GM21390 (cell line): ENCODE results near the gene SFXN2.
"Not testable (repeated sequence)": the region's sequence is repeated elsewhere in the genome, so short reads cannot be mapped to it uniquely, and the experiment has no call there.

Experiments used
- ATAC-seq: cut with Tn5 transposase; IDR thresholded peaks from one replicate; pipeline ENCODE4 v1.9.1; 2021; ENCODE audit not compliant: unreplicated experiment

SFXN2 gene

GRCh38 chr10:102714621-102715455 lies at the start of gene SFXN2:
Gene SFXN2 (plus strand): TSS chr10:102714636. CDS start chr10:102726637, 12,001 bp downstream.
- ATAC-seq = peak; percentile 26

- ATAC-seq = no peak
Observed at GRCh38 chr10:102665904-102666509, 48.4 kb upstream of the SFXN2 start.

GRCh38 chr10:102667411-102667810 lies 47.0 kb upstream of the SFXN2 start:
- not testable (repeated sequence) for ATAC-seq

DNA sequence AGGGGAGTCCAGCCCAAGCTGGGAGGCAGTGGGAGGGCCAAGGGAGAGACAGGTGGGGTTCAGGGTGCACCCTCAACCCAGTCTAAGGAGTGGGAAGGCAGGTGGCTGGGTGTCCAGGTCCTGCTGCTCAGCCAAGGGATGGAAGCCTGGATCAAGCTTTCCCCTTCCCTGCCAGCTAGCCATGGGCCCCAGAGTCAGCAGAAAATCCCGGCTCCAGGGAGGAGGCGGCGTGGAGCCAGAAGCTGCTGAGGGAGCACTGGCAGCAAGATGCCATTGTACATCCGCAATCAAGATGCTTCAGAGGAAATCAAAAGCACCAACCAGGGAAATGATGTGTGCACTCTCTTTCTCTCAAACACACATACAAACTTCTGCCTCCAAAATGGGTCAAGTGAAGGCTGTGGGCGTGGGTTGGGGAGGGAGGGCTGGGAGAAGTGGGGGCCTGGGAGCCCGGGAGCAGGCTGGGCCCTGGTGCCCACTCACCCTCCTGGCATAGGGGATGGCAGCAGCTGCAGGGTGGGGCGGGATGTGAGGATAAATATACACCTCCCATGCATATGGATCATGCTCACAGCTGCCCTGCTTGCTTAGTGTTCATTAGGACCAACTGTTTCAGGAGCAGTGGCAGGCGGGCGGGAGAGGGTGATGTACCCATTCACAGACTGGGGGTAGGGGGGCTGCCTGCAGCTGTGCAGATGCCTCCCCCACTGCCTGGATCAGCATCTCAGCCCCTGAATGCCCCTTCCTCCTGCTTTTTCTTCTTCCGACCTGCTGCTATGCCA lies 45.9 kb upstream of the SFXN2 start:
- no peak for ATAC-seq

DNA sequence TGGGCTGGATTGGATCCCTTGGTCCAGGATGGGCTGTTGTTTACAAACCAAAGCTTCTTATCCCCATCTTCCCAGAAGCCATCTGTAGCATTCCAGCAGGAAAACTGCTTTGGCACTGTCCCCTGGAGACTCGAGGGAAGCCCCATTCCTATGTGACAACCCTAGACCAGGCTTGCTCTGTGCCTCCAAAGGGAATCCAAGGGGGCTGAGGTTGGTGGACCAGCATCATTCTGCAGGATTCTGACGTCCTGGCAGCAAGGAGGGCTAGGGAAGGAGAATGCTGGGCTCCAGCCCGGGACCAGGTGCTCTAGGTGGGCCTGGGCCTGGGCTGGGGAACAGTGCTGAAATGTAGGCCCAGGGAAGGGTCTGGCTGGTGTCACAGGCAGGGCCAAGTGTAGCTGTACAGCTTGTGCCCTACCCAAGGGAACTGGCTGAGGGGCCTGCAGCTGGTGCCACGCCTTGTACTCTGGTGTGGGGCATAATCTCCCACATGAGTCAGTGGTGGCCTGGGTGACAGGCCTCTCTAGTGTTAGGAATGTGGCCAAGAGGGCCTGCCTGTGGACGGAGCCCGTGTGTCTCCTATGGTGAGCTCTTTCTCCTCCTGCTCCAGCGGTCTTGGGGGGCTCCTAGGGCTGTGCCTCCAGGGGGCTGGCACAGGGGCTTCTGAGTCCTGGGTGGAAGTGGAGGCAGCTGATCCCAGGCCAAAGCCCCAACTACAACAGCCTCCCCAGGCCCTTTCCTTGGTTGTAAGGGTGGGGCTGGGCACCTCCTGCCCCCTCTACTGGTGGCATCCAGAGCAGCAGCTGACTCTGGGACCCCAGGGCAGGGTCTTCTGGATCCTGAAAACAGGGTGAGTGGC lies 45.0 kb upstream of the SFXN2 start:
- ATAC-seq = no peak

GRCh38 chr10:102670065-102670670 lies 44.3 kb upstream of the SFXN2 start:
- ATAC-seq = no peak

DNA sequence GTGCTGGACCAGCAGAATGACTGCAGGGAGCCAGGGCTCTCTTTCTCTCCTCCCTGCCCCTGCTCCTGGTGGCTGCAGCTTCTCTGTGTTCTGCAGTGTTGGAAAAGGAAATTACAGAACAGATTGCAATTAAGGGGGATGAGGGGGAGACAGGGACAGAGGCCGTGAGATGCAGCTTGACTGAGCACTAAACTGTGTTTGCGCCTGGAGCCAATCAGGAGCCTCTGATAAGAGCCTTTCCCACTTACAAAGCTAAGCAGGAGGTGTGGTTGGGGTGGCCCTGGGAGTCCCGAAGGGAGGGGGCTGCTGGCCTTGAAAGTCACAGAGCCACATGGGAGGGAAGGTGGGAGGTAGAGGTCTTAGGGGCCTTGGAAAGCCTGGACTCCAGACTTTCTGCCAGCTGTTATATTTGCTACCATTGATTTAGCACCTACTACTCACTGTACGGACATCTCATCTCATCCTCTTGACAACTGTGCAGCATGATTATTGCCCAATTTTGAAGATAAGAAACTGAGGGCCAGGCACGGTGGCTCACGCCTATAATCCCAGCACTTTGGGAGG lies 43.5 kb upstream of the SFXN2 start:
- no peak for ATAC-seq

- ATAC-seq = no peak
Observed at GRCh38 chr10:102673236-102673818, 41.1 kb upstream of the SFXN2 start.

GRCh38 chr10:102673819-102674511 lies 40.5 kb upstream of the SFXN2 start:
- peak; percentile 61 for ATAC-seq

- no peak for ATAC-seq
Observed at GRCh38 chr10:102674566-102674965, 39.9 kb upstream of the SFXN2 start.

DNA sequence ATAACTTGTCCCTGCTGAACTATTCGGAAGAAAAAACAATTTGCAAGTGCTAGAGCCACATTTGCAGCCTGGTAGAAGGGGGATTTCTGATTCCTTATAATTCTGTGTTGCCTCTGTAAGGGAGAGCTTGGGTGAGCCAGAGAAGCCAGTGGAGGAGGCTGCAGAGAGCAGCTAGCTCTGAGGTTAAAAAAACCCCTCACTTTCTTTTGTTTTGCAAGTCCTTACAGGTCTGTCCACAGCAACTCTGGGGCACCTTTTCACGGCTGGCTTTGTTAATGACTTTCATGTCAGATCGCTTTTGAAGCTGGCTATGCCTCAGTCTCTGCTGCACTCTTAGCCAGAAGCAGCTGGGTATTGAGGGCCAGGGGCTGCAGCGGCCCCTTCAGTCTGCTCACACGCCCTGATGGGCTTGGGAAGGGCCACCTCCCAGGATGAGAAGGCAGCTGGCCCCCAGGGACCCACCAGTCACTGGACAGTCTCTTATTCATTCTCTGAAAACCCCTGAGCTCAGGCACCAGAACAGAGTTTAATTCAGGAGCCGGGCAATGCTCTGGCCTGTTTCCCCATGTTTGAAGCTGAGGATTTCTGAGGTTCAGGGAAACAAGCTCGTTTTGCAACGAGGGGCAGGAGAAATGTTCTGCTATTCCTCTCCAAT lies 39.3 kb upstream of the SFXN2 start:
- ATAC-seq = no peak

DNA sequence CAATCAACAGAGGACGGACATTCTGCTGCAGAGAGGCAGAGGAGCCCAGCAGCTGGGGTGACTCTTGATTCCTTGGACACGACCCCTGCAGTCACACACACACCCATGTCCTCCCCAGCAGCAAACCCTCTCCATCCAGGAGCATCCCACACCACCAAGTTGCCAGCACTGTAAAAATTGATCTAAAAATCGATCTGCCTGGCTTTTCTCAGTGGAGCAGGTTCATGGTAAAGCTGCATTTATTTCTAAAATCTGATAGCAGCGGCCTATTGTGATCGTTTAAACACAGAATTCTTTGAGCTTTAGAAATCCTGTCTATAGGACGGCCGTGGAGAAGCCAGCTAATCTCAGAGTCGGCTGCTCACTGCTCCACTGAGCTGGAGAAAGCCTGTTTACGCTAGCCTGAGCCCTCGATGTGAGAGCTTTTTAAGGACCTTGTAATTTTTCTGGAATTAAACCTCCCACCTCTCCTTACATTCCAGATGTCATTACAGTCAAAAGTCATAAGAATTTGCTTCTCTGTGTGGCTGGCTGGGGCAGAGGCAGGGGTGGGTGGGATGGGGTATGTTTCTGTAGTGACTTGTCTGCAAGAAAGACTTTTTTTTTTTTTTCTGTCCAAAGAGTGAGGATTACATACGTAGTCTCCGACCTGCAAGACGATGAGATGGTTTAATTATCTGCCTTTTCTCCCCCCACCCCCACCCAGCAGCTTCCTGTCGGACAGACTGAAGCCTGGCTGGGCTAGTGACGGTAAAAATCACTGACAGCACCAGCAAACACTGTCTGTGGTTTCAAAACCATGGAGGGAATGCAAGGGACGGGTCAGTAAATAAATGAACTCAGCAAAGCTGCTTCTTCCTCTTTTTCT lies 38.5 kb upstream of the SFXN2 start:
- ATAC-seq = no peak

DNA sequence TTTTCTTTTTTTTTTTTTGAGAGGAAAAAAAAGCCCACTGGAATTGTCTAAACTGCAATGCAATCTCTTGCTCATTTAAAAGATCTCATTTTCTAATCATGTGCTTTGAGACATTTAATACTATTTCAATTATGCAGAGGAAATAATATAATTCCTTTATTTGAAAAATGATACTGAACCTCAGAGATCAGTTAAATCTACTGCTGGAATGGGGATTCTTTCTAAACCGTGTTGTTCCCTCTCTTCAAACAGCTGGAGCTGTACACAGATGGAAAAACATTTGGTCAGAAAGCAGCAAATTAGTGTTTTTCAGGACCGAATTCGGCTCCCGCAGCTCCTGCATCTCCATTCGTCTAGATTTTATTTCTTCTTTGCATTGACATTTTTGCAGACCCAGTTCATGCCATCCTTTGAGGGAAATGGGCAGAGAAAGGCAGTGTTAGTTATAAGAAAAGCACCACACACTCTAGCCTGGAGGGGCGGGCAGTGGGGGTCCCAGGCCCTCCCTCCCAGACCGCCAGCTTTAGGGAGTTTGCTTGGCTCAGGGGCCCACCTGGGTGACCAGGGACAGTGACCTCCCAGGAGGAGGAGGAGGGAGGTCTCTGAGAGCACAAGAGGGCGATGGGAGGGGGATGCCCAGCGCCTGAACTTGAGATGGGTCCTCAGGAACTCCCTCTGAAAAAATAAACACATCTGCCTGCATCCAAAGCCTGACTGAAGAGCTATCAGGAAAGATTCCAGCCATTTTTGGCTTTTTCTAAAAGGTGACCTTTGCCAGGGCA lies 37.7 kb upstream of the SFXN2 start:
- ATAC-seq = no peak

DNA sequence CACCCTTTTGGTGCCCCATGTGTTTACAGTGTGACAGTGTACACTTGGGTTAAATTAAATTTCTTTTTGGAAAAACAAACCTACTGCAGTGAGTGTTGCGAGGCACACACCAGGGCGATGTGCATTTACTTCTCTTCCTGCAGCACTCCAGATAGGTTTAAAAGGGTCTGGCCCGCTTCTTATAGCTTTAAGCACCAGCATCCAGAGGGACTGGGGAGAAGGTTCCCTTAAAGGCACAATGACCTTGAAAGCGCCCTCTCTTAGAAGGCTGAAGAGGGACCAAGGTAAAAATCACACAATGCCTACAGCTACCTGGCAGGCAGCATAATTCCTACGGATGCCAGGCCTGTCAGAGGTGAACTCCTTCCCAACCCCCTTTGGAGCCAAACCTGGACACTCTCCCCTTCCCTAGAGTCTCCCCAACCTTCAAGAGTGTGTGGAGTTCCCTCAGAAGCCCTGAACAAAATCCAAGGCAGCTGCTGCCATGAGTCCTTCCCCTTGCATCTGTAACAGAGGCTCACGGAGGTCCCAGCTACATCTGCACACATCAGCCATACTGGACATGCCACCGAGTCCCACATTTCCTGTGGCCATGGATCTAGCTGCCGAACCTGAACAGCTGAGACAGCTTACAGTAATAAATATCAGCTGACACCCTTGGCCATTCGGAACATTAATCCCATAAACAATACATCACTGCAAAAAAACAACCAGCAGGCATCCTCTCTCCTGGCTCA lies 36.9 kb upstream of the SFXN2 start:
- ATAC-seq = no peak

DNA sequence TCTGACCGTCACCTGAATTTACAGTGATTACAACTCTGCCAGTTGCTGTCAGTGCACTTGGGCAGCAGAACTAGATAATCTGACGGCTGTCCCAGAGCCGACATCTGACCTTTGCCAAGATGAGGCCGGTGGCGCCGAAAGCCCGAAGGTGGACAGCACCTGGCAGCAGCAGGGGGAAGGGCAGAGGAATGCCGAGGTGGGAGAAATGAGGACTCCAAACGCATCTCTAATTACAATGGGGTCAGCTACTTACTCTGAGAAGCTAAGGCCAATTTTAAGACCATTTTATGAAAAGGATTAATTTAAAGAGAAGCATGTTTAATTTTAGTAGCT lies 36.4 kb upstream of the SFXN2 start:
- no peak for ATAC-seq

DNA sequence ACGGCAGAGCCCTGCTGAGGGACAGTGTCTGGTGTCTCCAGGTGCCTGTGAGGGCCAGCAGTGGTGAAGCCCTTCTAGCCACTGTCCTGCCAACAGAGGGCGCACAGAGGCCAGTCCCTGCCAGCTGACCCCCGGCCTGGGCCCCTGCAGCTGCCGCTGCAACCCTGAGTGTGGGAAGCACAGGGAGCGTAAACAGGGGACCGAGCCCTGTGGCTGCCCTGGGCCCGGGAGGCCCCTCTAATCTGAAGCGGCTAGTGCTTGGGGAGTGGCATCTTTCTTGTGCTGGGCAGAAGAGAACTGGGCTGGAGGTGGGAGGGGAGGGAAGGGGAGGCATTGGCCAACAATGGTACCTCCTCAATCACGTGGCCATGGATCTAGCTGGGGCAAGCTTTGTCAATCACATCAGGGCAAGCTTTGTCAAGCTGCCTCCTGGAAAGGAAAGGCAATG lies 35.6 kb upstream of the SFXN2 start:
- no peak for ATAC-seq
